Measurements from ENCODE around the gene SENP8. TPM values are rescaled to one million over a fixed set of nuclear protein-coding genes. Genes with fewer than 3 reads are reported as not detected.

Gene SENP8
- total and polyA plus RNA-seq, 2 of the 8 experiments (the other 6 are each of a cell fraction or from before 2014, with no cell fraction given) = 4.1 to 6.0 TPM

DNA sequence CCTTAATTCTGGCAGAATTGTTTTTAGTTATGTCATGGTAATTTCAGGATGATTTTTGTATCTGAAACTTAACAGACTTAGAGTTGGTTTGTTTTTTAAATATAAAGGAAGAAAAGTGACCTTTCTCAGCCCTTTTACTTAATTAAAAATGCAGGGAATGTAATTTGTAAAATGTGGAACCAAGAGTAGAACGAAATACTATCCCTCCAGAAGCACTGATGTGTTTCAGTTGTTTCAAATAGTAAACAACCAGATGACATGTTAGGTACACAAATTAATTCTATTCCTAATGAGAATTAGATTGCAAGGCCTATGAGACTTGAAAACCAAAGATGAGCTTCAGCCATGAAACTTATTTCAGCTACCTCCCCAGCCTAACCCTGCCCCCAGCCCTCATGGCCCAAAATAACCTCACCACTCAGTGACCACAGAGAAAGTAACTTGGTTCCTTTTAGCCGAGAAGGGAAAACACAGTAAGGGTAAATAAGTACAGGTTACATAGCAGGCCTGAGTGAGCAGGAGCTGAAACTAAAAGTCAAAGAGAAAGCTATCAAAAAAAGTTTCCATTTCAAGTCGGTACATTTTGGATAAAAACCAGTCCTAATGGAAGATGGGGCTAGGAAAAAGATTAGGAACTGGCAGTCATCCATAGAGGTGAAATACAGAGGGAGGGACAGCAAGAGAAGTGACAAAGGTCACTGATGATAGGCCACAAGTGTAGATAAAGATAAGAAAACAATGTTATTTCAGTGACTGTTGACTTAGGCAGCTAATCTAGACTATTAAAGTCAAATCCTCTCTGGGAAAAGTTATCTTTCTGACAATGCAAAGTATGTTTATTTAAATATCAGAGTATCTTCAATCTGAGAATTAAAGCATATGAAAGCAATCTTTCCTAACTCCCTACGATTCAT, 23.2 kb downstream of the SENP8 start (continued):
- TF ChIP-seq, protein P1, sequence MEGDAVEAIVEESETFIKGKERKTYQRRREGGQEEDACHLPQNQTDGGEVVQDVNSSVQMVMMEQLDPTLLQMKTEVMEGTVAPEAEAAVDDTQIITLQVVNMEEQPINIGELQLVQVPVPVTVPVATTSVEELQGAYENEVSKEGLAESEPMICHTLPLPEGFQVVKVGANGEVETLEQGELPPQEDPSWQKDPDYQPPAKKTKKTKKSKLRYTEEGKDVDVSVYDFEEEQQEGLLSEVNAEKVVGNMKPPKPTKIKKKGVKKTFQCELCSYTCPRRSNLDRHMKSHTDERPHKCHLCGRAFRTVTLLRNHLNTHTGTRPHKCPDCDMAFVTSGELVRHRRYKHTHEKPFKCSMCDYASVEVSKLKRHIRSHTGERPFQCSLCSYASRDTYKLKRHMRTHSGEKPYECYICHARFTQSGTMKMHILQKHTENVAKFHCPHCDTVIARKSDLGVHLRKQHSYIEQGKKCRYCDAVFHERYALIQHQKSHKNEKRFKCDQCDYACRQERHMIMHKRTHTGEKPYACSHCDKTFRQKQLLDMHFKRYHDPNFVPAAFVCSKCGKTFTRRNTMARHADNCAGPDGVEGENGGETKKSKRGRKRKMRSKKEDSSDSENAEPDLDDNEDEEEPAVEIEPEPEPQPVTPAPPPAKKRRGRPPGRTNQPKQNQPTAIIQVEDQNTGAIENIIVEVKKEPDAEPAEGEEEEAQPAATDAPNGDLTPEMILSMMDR (IDR thresholded peaks at IDR 0.05; ENCODE audit: control extremely low read depth in 1 of 3, insufficient read depth in 1 of 3, low read depth in 1 of 3, low read length in 3 of 3) = no peak
- TF ChIP-seq MAFK (IDR thresholded peaks at IDR 0.05; ENCODE audit: low read depth, low read length) (no peak), FOSL1 (IDR thresholded peaks at IDR 0.05; ENCODE audit: insufficient read depth, low read depth, low read length) (no peak), BRCA1 (IDR thresholded peaks at IDR 0.05; ENCODE audit: low read depth, low read length) (no peak), BACH1 (IDR thresholded peaks at IDR 0.05; ENCODE audit: low read length) (no peak), EGR1 (IDR thresholded peaks at IDR 0.05; ENCODE audit: borderline replicate concordance, low read depth, low read length) (no peak), SP4 (IDR thresholded peaks at IDR 0.05; ENCODE audit: low read length) (no peak), TCF12 (IDR thresholded peaks at IDR 0.05; ENCODE audit: low read depth, low read length) (no peak)
